Measurements from ENCODE around the gene SEMA3A. TPM values are rescaled to one million over a fixed set of nuclear protein-coding genes. Genes with fewer than 3 reads are reported as not detected.

The SEMA3A gene
- total RNA-seq, 2 experiments from 2014 or later = not detected

GRCh38 chr7:84162584-84162983 is 32.0 kb downstream of the SEMA3A start:
- no peak overlapping the region for H3K4me2 ChIP-seq (ENCODE audit: low read length)
- ChIA-PET CTCF (ENCODE audit: unreplicated experiment) (no interaction called here), POLR2A (interaction anchor here (0.6 to 0.8 kb wide), 3 partner anchors 10 to 1211 kb away, joined by 3 read pairs; no protein-coding TSS in a partner anchor)
- no peak overlapping the region for H3K4me3 ChIP-seq (ENCODE audit: low read depth, low read length, poor library complexity, severe bottlenecking)
- no peaks in the 10 kb centered on the region for H3K9me3 ChIP-seq (ENCODE audit: low read length)
- H3K4me1 ChIP-seq (ENCODE audit: insufficient read depth, low read length, poor library complexity, severe bottlenecking) = no peaks in the 10 kb centered on the region
- H2AFZ ChIP-seq (ENCODE audit: low read length) = no peak overlapping the region
- TF ChIP-seq EZH2phosphoT487 (IDR thresholded peaks at IDR 0.05; ENCODE audit: borderline replicate concordance, low read depth, low read length) (no peak), CTCF (conservative IDR thresholded peaks at IDR 0.05; ENCODE audit: low read length) (no peak)
- no TSS peak for BruUV-seq (replicated peaks)
- no peaks in the 10 kb centered on the region for H4K20me1 ChIP-seq (ENCODE audit: insufficient read depth, low read length)
- DNase-seq (ENCODE audit: low spot score) = no peak
- H3K79me2 ChIP-seq (ENCODE audit: insufficient read depth, low read depth, low read length) = no peaks in the 10 kb centered on the region
- H3K36me3 ChIP-seq (ENCODE audit: insufficient read depth, low read length) = no peaks in the 10 kb centered on the region
- intact Hi-C loops (cut with micrococcal nuclease; ENCODE audit: unreplicated experiment) = no loop called here
- no peaks in the 10 kb centered on the region for H3K9me2 ChIP-seq (ENCODE audit: insufficient read depth, low read length)
- no peak overlapping the region for H3K27ac ChIP-seq (ENCODE audit: low read depth, low read length, poor library complexity, severe bottlenecking)

GRCh38 chr7:84162125-84162524 is 32.5 kb downstream of the SEMA3A start:
- no TSS peak for BruUV-seq (replicated peaks)

GRCh38 chr7:84161398-84161797 is 33.2 kb downstream of the SEMA3A start:
- H3K9me2 ChIP-seq (ENCODE audit: insufficient read depth, low read length) = no peaks in the 10 kb centered on the region
- BruUV-seq (replicated peaks) = no TSS peak
- H4K20me1 ChIP-seq (ENCODE audit: insufficient read depth, low read length) = no peaks in the 10 kb centered on the region
- no peak overlapping the region for H3K4me2 ChIP-seq (ENCODE audit: low read length)
- H3K9me3 ChIP-seq (ENCODE audit: low read length) = no peaks in the 10 kb centered on the region
- no peaks in the 10 kb centered on the region for H3K79me2 ChIP-seq (ENCODE audit: insufficient read depth, low read depth, low read length)
- no peaks in the 10 kb centered on the region for H3K36me3 ChIP-seq (ENCODE audit: insufficient read depth, low read length)
- H3K4me1 ChIP-seq (ENCODE audit: insufficient read depth, low read length, poor library complexity, severe bottlenecking) = no peaks in the 10 kb centered on the region
- CTCF ChIA-PET (ENCODE audit: unreplicated experiment) = no interaction called here
- POLR2A ChIA-PET = no interaction called here
- no peak overlapping the region for H3K4me3 ChIP-seq (ENCODE audit: low read depth, low read length, poor library complexity, severe bottlenecking)
- no peak overlapping the region for H3K27ac ChIP-seq (ENCODE audit: low read depth, low read length, poor library complexity, severe bottlenecking)
- intact Hi-C loops (cut with micrococcal nuclease; ENCODE audit: unreplicated experiment) = no loop called here
- H2AFZ ChIP-seq (ENCODE audit: low read length) = no peak overlapping the region
- no peak for DNase-seq (ENCODE audit: low spot score)
- TF ChIP-seq CTCF (conservative IDR thresholded peaks at IDR 0.05; ENCODE audit: low read length) (no peak), EZH2phosphoT487 (IDR thresholded peaks at IDR 0.05; ENCODE audit: borderline replicate concordance, low read depth, low read length) (no peak)

More at GRCh38 chr7:84162125-84162524, 32.5 kb downstream of the SEMA3A start:
- Histone ChIP-seq H3K79me2 (ENCODE audit: insufficient read depth, low read depth, low read length) (no peaks in the 10 kb centered on the region), H3K4me2 (ENCODE audit: low read length) (no peak overlapping the region), H3K4me1 (ENCODE audit: insufficient read depth, low read length, poor library complexity, severe bottlenecking) (no peaks in the 10 kb centered on the region), H3K36me3 (ENCODE audit: insufficient read depth, low read length) (no peaks in the 10 kb centered on the region), H3K27ac (ENCODE audit: low read depth, low read length, poor library complexity, severe bottlenecking) (no peak overlapping the region), H2AFZ (ENCODE audit: low read length) (no peak overlapping the region), H4K20me1 (ENCODE audit: insufficient read depth, low read length) (no peaks in the 10 kb centered on the region), H3K9me2 (ENCODE audit: insufficient read depth, low read length) (no peaks in the 10 kb centered on the region), H3K4me3 (ENCODE audit: low read depth, low read length, poor library complexity, severe bottlenecking) (no peak overlapping the region), H3K9me3 (ENCODE audit: low read length) (no peaks in the 10 kb centered on the region)
- no peak for TF ChIP-seq EZH2phosphoT487 (IDR thresholded peaks at IDR 0.05; ENCODE audit: borderline replicate concordance, low read depth, low read length)
- TF ChIP-seq CTCF (conservative IDR thresholded peaks at IDR 0.05; ENCODE audit: low read length) = no peak
- DNase-seq (ENCODE audit: low spot score) = no peak
- intact Hi-C loops (cut with micrococcal nuclease; ENCODE audit: unreplicated experiment) = no loop called here
- CTCF ChIA-PET (ENCODE audit: unreplicated experiment) = no interaction called here
- POLR2A ChIA-PET = no interaction called here

Data from OCI-LY7 (cell line).